Measurements from ENCODE around the gene NPEPL1.
"Not testable (repeated sequence)": the region's sequence is repeated elsewhere in the genome, so short reads cannot be mapped to it uniquely, and the experiment has no call there.

Gene NPEPL1

GRCh38 chr20:58692579-58693225, at the start of gene NPEPL1:
Gene NPEPL1, plus strand, starts transcription at chr20:58692800. Its CDS starts 101 bp downstream, at chr20:58692901.
- peak within 1 kb of the TSS; percentile 94 for H3K27ac ChIP-seq
- TF ChIP-seq CTCF (conservative IDR thresholded peaks at IDR 0.05): peak; percentile 76

GRCh38 chr20:58642896-58643295, 49.7 kb upstream of the NPEPL1 start:
- not testable (repeated sequence) for H3K27ac ChIP-seq

- no peak for TF ChIP-seq CTCF (conservative IDR thresholded peaks at IDR 0.05)
- no peak overlapping the region for H3K27ac ChIP-seq
Measured at GRCh38 chr20:58645412-58645968, 47.1 kb upstream of the NPEPL1 start.

- H3K27ac ChIP-seq: no peak overlapping the region
- no peak for TF ChIP-seq CTCF (conservative IDR thresholded peaks at IDR 0.05)
Measured at GRCh38 chr20:58646257-58646656, 46.3 kb upstream of the NPEPL1 start.

- no peak for TF ChIP-seq CTCF (conservative IDR thresholded peaks at IDR 0.05)
- H3K27ac ChIP-seq: no peak overlapping the region
Measured at GRCh38 chr20:58646703-58647102, 45.9 kb upstream of the NPEPL1 start.

- no peak overlapping the region for H3K27ac ChIP-seq
- no peak for TF ChIP-seq CTCF (conservative IDR thresholded peaks at IDR 0.05)
Measured at GRCh38 chr20:58647162-58647795, 45.3 kb upstream of the NPEPL1 start.

- TF ChIP-seq CTCF (conservative IDR thresholded peaks at IDR 0.05): no peak
- no peak overlapping the region for H3K27ac ChIP-seq
Measured at GRCh38 chr20:58647796-58648501, 44.7 kb upstream of the NPEPL1 start.

GRCh38 chr20:58648502-58648825, 44.1 kb upstream of the NPEPL1 start:
- not testable (repeated sequence) for H3K27ac ChIP-seq
